Stimulated activated CD8-positive, alpha-beta memory T cell treated with anti-CD3 and anti-CD28 coated beads, Interleukin-2, amount 100 ng/mL, for 1 hour (primary cell): ENCODE measurements around the gene TEX51.

Experiments used
- DNase-seq, 2 donors: peaks; one replicate each; pipeline ENCODE4 v3.0.0-alpha.2; 2020; ENCODE audit warnings: low read depth in 2 of 2

TEX51 gene

GRCh38 chr2:126950504-126950903, 51.8 kb downstream of the TEX51 start:
- no peak for DNase-seq
